Measurements from ENCODE around the gene DYNC1H1. TPM values are rescaled to one million over a fixed set of nuclear protein-coding genes. Genes with fewer than 3 reads are reported as not detected.
"Not testable (repeated sequence)": the region's sequence is repeated elsewhere in the genome, so short reads cannot be mapped to it uniquely, and the experiment has no call there.

DYNC1H1 gene
- total and polyA plus RNA-seq, 3 donors from 2014 or later: 313 to 691 (median 538) TPM

DNA sequence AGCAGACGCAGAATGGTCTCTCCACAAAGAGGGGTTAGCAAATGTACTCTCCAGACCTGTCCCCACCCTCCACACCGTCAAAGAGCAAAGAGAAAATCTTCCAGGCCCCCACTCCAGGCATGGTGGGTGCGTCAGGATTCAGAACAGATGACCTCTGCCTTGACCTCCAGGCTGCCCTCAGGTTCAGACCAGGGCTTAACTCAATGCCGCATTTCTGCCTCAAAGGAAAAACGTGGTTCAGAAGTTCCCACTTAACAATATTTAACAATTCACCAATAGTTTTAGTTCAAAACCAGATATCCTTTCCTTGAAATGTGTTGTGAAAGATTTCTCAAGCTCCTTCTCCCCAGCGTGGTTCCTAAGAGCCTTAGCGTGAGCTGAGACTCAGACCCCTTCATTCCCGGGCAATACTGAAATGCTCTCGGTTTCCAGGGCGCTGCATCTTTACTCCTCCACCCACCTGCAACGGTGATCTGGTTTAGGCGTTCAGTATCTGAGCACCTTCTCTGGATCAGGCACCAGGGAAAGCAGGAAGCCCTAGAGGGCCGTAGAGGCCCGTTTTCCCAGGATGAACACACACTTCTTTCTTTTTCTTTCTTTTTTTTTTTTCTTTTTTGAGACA lies 99.5 kb downstream of the DYNC1H1 start:
- Histone ChIP-seq H3K27me3 (no peaks in the 10 kb centered on the region), H3K4me3 (no peak overlapping the region), H3K4me1 (peaks cover 4% of the 10 kb centered on the region), H3K27ac (no peak overlapping the region), H3K36me3 (ENCODE audit: low read depth, missing control alignments) (no peaks in the 10 kb centered on the region), H3K9me3 (no peaks in the 10 kb centered on the region)
- TF ChIP-seq POLR2A (IDR thresholded peaks at IDR 0.05): no peak
- TF ChIP-seq, protein P1, sequence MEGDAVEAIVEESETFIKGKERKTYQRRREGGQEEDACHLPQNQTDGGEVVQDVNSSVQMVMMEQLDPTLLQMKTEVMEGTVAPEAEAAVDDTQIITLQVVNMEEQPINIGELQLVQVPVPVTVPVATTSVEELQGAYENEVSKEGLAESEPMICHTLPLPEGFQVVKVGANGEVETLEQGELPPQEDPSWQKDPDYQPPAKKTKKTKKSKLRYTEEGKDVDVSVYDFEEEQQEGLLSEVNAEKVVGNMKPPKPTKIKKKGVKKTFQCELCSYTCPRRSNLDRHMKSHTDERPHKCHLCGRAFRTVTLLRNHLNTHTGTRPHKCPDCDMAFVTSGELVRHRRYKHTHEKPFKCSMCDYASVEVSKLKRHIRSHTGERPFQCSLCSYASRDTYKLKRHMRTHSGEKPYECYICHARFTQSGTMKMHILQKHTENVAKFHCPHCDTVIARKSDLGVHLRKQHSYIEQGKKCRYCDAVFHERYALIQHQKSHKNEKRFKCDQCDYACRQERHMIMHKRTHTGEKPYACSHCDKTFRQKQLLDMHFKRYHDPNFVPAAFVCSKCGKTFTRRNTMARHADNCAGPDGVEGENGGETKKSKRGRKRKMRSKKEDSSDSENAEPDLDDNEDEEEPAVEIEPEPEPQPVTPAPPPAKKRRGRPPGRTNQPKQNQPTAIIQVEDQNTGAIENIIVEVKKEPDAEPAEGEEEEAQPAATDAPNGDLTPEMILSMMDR (IDR thresholded peaks at IDR 0.05): no peak
- intact Hi-C loops (cut with DNase I; ENCODE audit: low total_unique reads): no loop called here
- 59 to 67% methylated on average over 14 of the region's 14 CpGs for WGBS, 2 donors
- no peak for DNase-seq

DNA sequence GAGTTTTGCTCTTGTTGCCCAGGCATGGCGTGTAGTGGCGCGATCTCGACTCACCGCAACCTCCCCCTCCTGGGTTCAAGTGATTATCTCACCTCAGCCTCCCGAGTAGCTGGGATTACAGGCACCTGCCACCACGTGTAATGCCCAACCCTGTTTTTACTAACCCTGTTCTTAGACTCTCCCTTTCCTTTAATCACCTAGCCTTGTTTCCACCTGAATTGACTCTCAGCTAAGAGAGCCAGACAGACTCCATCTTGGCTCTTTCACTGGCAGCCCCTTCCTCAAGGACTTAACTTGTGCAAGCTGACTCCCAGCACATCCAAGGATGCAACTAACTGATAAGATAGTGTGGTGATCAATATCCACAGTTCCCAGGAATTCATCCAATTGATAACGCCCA lies 100.2 kb downstream of the DYNC1H1 start:
- H3K9me3 ChIP-seq; H3K27me3 ChIP-seq; intact Hi-C loops (cut with DNase I; ENCODE audit: low total_unique reads); DNase-seq; H3K4me1 ChIP-seq; H3K4me3 ChIP-seq; H3K27ac ChIP-seq; H3K36me3 ChIP-seq (ENCODE audit: low read depth, missing control alignments): not testable (repeated sequence)
- WGBS, 2 donors: 87 to 90% methylated on average over 8 of the region's 8 CpGs

DNA sequence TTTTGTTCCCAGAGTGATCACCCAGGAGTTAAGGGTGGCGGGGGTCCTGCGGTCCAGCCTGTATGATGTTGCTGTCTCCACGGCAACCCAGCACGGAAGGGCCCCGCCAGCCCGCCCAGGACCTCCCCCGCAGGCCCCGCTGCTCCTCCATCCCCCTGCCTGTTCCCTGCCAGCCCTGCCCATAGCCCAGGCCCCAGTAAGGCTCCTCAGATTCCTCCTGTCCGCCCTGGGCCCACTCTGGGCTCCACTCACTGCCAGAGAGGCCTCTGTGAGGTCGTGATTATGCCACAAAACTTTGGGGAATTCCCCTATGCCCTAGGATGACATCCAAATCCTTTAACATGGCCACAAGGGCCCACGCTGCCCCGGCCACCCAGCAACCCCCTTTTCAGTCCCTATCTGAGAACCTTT lies 101.7 kb downstream of the DYNC1H1 start:
- WGBS, 2 donors: 84 to 88% methylated on average over 10 to 12 of the region's 12 CpGs
- Histone ChIP-seq H3K27me3 (no peaks in the 10 kb centered on the region), H3K4me3 (no peak overlapping the region), H3K36me3 (ENCODE audit: low read depth, missing control alignments) (no peaks in the 10 kb centered on the region), H3K4me1 (peaks cover 4% of the 10 kb centered on the region), H3K27ac (no peak overlapping the region), H3K9me3 (no peaks in the 10 kb centered on the region)
- TF ChIP-seq, protein P1 (IDR thresholded peaks at IDR 0.05): no peak
- TF ChIP-seq POLR2A (IDR thresholded peaks at IDR 0.05): no peak
- intact Hi-C loops (cut with DNase I; ENCODE audit: low total_unique reads): no loop called here
- no peak for DNase-seq

DNA sequence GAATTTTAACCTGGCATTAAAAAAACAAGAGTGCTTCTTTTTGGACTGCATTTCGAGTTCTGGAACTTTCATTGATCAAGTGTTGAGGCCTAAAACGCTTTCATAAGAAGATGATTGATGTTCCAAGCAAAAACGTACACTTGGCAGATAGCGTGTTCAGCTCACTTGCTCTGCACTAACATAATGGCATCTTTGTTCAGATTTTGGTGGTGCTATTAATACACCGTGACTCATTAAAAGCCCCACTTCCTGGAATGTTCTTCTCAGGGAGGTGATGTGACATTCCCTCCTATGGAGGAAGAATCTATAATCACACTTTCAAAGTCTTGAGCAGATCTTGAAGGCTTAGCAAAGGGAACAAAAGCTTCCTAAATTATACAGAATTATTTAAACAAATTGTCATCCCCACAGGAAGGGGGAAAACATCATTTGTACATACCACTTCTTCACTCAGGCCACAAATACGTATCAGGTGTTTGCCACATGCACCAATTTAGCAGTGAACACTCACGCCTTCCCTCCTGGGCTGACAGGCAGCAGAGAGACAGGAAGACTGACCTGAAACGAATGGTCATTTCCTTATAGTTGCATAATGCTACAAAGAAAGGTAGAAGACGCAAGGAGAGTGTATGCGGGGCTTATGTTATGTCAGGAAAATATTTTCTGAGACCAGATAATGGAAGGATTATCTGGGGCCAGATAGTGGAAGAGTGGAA lies 107.1 kb downstream of the DYNC1H1 start:
- Histone ChIP-seq H3K4me1 (no peaks in the 10 kb centered on the region), H3K9me3 (no peaks in the 10 kb centered on the region), H3K27me3 (no peaks in the 10 kb centered on the region), H3K36me3 (ENCODE audit: low read depth, missing control alignments) (no peaks in the 10 kb centered on the region), H3K27ac (no peak overlapping the region), H3K4me3 (no peak overlapping the region)
- intact Hi-C loops (cut with DNase I; ENCODE audit: low total_unique reads): no loop called here
- WGBS, 2 donors: 63 to 74% methylated on average over 10 of the region's 10 CpGs
- no peak for TF ChIP-seq POLR2A (IDR thresholded peaks at IDR 0.05)
- TF ChIP-seq, protein P1 (IDR thresholded peaks at IDR 0.05): no peak
- no peak for DNase-seq

DNA sequence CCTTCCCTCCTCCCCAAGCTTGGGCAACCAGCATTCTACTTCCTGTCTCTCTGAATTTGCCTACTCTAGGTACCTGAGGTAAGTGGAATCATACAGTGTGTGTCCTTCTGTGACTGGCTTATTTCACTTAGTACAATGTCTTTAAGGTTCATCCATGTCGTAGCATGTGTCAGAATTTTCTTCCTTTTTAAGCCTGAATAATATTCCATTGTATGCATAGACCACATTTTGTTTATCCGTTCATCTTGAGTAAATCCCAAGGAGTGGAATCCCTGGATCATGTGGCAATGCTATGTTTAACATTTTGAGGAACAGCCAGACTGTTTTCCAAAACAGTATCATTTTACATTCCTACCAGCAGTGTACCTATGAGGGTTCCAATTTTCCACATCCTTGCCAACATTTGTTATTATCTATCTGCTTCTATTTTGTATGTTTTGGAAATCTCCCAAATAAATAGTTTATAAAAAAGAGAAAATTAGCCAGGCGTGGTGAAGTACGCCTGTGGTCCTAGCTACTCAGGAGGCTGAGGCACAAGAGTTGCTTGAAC lies 110.1 kb downstream of the DYNC1H1 start:
- 84 to 86% methylated on average over 4 of the region's 4 CpGs for WGBS, 2 donors
- Histone ChIP-seq H3K27ac (no peak overlapping the region), H3K27me3 (no peaks in the 10 kb centered on the region), H3K4me1 (no peaks in the 10 kb centered on the region), H3K4me3 (no peak overlapping the region), H3K36me3 (ENCODE audit: low read depth, missing control alignments) (no peaks in the 10 kb centered on the region), H3K9me3 (no peaks in the 10 kb centered on the region)
- no peak for DNase-seq
- intact Hi-C loops (cut with DNase I; ENCODE audit: low total_unique reads): no loop called here
- no peak for TF ChIP-seq POLR2A (IDR thresholded peaks at IDR 0.05)
- TF ChIP-seq, protein P1 (IDR thresholded peaks at IDR 0.05): no peak
